Stimulated activated CD4-positive, alpha-beta T cell treated with anti-CD3 and anti-CD28 coated beads, Interleukin-2, amount 100 ng/mL, for 24 hours (primary cell): Measurements from ENCODE around the gene BLOC1S3.

Source experiments
- DNase-seq, 2 donors: peaks; one replicate each; pipeline ENCODE4 v3.0.0-alpha.2; 2020

The BLOC1S3 gene

DNA sequence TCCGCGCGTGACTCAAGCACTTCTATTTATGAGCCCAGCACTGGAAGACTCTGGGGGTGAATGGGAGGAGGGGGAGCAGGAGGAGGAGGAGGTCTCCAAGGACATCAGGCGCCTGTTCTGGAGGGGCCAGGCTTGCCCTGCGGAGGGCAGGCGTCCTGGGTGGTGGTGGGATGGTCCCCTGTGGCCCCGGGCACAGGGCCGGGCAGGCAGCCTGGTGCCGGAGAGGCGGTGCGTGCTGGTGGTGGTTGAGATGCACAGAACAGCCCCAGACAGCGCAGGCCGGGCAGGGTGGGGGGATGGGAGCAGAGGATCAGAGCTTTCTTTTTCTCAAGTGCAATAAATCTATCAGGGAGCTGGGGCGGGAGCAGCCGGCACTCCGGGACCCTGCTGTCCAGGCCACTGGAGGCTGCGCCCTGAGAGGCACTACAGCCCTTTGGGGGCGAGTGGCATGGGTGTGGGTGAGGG is 31.8 kb upstream of the BLOC1S3 start:
- no peak for DNase-seq

DNA sequence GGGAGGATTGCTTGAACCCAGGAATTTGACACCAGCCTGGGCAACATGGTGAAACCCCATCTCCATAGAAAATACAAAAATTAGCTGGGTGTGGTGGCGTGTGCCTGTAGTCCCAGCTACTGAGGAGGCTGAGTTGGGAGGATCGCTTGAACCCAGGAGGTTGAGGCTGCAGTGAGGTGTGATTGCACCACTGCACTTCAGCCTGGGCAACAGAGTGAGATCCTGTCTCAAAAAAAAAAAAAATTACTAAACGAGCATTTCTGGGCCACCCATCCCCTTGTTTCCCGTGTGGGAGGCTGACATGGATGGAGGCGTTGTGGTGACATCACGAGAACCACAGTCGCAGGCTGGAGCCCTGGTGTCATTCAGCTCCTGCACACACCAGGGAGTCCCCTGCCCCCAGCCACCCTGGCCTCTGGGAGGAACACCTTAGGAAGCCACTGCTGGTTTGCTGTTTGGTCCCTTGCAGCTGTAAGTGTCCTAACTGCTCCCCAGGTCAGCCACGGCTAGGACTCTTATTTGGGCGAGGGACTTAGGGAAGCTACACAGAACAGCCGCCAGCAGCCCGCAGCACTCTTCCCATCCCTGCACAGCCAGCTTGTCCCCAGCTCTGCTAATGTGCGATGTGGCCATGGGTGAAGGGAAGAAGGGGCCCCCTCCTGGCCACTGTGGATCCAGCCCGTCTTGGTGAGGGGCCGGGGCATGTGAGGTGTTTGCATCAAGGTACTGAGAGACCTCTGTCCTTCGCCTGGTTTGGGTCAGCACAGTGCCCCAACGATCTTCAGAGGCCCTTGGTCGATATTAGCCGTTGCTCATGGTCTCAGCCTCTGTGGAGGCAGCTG is 30.5 kb upstream of the BLOC1S3 start:
- DNase-seq: no peak

DNA sequence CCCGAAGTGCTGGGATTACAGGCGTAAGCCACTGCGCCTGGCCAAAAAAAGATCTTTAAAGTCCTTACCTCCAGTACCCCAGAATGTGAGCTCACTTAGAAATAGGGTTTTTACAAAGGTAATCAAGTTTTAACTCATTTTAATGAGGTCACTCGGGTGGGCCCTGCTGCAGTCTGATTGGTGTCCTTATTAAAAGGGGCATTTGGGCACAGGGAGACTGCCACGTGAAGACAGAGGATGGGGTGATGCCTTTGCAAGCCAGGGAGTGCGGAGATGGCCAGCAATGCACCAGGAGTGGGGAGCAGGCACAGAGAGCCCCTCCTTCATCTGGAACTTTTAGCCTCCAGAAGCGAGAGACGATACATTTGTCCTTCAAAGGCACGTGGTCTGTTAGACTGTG is 29.5 kb upstream of the BLOC1S3 start:
- no peak for DNase-seq

GRCh38 chr19:45150180-45150579 is 28.4 kb upstream of the BLOC1S3 start:
- DNase-seq: no peak

GRCh38 chr19:45150751-45151281 is 27.8 kb upstream of the BLOC1S3 start:
- no peak for DNase-seq

- DNase-seq: no peak
These were observed 27.3 kb upstream of the BLOC1S3 start for GRCh38 chr19:45151320-45151719.

DNA sequence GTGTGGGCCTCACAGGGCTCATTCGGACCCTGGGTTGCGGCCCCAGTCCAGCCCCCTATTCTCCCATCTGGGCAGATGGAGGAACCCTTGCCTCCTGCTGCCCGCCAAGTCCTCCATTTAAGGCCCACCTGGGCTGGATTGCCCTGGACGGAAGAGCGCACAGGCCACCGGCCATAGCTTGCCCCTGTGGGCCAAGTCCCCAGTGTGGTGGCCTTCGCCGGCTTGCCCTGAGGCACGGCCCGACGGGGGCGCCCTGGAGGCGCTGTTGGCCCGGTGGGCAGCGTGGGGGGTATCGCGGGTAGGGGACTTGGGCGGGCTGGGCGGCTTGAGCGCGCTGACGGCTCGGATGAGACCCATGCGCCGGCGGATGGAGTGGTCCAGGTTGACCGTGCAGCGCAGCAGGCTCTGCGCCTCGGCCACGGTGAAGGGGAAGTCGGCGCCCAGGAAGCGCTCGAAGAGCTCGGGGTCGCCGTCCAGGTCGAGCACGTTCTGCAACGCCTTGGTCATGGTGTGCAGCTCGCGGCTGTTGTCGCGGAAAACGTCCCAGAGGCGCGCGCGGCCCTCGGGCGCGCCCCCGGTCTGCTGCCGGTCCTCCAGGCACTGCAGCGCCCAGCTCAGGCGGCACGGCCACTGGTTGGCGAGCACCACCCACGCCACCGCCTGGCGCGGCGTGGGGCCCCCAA is 26.6 kb upstream of the BLOC1S3 start:
- no peak for DNase-seq

DNA sequence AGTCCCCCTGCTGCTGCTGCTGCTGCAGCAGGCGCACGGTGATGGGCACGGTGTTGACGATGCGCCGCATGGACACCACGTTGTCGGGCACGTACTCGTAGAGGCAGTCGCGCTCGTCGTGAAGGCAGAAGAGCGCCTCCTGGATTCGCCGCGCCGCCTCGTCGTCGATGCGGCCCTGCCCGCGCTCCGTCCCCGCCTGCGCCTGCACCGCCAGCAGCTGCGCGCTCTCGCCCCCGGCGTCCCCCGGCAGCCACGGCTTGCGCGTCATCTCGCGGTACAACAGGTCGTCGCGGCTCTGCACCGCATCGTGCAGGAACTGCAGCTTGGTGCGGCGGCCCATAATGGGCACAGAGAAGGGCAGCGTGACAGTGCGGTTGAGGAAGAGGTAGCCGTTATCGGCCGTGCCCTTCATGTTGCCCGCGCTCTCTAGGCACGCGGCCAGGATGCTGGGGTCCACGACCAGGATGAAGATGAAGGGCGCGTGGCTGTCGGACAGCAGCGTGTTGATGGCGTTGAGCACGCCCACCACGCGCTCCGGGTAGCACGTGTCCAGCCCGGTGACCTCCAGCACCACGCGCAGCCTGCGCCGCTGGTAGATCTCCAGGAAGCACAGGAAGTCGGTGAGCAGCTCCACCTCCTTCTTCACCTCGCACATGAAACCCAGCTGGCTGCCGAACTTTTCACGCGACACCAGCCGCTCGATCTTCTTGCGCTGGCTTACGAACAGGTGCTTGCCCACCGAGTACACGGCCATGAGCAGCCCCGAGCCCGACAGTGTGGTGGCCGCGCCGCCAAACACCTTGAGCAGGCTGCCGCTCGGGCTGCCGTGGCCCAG is 25.9 kb upstream of the BLOC1S3 start:
- peak; percentile 40 to 54 for DNase-seq

GRCh38 chr19:45153339-45154063 is 25.1 kb upstream of the BLOC1S3 start:
- DNase-seq: peak; percentile 37 to 59

- no peak for DNase-seq
These were observed 24.3 kb upstream of the BLOC1S3 start for GRCh38 chr19:45154064-45154827.

DNA sequence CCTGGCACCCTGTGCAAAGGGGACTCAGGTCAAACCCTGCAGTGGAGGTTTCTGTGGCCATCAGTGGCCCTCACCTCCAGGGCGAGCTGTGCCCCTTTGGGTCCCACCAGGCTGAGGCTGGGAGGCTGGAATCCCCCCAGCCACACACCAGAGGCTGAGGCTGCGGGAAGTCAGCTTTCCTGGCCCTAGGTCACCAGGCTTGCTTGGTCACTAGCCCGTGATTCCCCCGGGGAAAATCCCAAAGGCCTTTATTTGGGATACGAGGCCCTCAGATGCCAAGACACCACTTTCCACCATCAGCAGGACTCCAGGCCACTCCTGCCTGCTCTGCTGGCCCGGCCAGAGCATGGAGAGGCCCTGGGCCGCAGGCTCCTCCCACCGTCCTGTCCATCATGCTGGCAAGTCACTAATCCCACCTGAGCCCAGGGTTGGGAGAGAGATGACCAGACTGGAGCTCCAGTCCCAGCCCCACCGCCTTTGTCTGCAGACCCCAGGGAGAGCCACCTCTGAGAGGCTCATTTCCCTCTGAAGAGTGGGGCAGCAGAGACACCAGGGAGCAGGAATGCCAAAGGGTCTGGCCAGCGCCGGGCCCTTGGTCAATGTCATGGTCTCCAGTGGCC is 22.5 kb upstream of the BLOC1S3 start:
- no peak for DNase-seq

- DNase-seq: no peak
These were observed 21.8 kb upstream of the BLOC1S3 start for GRCh38 chr19:45156751-45157150.

DNA sequence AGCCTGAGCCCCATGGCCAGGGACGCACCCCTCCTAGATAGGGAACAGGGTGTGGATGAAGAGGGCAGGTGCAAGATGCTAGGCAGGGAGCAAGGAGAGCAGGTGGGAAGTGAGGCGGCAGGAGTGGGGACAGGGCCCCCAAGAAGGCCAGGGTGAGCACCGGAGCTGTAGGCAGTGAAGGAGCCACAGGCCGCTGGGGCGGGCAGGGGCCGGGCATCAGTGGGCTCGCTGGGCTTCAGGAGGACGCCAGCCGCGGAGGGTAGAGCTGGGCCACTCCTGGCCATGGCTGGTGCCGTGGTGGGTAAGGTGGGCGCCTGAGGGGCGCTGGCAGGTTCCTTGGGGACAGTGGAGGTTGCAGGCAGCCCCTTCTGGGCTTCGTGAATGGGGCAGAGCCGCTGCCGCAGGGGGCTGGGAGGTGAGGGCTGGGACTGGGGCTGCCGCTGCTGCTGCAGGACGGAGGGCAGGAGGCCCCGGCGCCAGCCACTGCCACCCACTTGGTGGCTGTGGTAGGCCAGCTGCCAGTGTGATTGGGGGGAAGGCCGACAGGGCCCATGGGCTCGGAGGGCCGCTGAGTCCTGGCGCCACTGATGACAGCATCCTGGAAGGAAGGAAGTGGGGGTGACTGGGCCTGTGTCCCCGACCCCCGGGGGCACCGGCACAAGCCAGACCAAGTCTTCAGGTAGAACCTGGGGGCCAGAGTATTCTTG is 19.9 kb upstream of the BLOC1S3 start:
- no peak for DNase-seq

GRCh38 chr19:45159210-45159970 is 19.2 kb upstream of the BLOC1S3 start:
- no peak for DNase-seq

- DNase-seq: no peak
These were observed 18.6 kb upstream of the BLOC1S3 start for GRCh38 chr19:45159971-45160324.

GRCh38 chr19:45160870-45161737 is 17.5 kb upstream of the BLOC1S3 start, which contains the start of gene NKPD1:
Gene NKPD1, minus strand, starts transcription at chr19:45160982. Its CDS starts 832 bp downstream, at chr19:45160150.
- no peak for DNase-seq

GRCh38 chr19:45161738-45162607 is 16.6 kb upstream of the BLOC1S3 start:
- no peak for DNase-seq
